ENCODE measurements around the gene ANGPTL4. TPM values are rescaled to one million over a fixed set of nuclear protein-coding genes. Genes with fewer than 3 reads are reported as not detected.

ANGPTL4 gene
- total and polyA plus RNA-seq, 2 of the 13 experiments (the other 11 are each of a cell fraction or from before 2014, with no cell fraction given), result 0.80 to 21.7 TPM

DNA sequence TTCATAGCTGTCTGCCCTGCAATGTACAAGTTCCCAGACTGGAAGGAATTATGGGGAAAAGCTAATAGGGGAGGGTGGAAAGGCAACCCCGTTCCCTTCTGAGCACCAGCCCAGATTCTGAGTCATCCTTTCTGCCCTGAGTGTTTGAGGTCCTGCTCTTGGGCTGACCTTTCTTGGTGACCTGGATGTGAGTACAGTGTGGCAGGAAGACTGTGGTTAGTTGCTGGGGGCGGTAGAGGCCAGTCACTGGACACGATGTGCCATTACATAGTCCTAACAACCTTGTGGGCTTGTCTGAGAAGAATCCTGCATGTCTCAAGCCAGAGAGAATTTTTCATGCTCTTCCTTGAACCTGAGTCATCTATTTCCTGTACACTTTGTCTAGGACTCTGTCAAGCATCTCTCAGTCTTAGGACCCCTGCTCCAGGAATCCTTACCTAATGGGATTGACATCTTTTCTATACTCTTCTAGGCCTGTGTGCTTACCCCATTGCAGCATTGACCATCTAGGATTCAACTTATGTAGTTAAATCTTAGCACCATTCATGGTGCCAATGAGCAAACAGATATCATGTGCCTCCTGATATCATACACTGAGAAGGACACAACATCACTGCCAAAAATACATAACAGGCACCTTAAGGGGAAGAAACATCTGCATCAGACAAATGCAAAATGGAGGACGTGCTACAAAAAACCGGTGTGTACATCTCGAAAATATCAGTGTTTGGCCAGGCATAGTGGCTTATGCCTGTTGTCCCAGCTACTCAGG, 8.1 kb upstream of the ANGPTL4 start (continued):
- TF ChIP-seq, protein P1, sequence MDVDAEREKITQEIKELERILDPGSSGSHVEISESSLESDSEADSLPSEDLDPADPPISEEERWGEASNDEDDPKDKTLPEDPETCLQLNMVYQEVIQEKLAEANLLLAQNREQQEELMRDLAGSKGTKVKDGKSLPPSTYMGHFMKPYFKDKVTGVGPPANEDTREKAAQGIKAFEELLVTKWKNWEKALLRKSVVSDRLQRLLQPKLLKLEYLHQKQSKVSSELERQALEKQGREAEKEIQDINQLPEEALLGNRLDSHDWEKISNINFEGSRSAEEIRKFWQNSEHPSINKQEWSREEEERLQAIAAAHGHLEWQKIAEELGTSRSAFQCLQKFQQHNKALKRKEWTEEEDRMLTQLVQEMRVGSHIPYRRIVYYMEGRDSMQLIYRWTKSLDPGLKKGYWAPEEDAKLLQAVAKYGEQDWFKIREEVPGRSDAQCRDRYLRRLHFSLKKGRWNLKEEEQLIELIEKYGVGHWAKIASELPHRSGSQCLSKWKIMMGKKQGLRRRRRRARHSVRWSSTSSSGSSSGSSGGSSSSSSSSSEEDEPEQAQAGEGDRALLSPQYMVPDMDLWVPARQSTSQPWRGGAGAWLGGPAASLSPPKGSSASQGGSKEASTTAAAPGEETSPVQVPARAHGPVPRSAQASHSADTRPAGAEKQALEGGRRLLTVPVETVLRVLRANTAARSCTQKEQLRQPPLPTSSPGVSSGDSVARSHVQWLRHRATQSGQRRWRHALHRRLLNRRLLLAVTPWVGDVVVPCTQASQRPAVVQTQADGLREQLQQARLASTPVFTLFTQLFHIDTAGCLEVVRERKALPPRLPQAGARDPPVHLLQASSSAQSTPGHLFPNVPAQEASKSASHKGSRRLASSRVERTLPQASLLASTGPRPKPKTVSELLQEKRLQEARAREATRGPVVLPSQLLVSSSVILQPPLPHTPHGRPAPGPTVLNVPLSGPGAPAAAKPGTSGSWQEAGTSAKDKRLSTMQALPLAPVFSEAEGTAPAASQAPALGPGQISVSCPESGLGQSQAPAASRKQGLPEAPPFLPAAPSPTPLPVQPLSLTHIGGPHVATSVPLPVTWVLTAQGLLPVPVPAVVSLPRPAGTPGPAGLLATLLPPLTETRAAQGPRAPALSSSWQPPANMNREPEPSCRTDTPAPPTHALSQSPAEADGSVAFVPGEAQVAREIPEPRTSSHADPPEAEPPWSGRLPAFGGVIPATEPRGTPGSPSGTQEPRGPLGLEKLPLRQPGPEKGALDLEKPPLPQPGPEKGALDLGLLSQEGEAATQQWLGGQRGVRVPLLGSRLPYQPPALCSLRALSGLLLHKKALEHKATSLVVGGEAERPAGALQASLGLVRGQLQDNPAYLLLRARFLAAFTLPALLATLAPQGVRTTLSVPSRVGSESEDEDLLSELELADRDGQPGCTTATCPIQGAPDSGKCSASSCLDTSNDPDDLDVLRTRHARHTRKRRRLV (CRISPR knock-in tag; IDR thresholded peaks at IDR 0.05), result no peak
- TF ChIP-seq, protein P2, sequence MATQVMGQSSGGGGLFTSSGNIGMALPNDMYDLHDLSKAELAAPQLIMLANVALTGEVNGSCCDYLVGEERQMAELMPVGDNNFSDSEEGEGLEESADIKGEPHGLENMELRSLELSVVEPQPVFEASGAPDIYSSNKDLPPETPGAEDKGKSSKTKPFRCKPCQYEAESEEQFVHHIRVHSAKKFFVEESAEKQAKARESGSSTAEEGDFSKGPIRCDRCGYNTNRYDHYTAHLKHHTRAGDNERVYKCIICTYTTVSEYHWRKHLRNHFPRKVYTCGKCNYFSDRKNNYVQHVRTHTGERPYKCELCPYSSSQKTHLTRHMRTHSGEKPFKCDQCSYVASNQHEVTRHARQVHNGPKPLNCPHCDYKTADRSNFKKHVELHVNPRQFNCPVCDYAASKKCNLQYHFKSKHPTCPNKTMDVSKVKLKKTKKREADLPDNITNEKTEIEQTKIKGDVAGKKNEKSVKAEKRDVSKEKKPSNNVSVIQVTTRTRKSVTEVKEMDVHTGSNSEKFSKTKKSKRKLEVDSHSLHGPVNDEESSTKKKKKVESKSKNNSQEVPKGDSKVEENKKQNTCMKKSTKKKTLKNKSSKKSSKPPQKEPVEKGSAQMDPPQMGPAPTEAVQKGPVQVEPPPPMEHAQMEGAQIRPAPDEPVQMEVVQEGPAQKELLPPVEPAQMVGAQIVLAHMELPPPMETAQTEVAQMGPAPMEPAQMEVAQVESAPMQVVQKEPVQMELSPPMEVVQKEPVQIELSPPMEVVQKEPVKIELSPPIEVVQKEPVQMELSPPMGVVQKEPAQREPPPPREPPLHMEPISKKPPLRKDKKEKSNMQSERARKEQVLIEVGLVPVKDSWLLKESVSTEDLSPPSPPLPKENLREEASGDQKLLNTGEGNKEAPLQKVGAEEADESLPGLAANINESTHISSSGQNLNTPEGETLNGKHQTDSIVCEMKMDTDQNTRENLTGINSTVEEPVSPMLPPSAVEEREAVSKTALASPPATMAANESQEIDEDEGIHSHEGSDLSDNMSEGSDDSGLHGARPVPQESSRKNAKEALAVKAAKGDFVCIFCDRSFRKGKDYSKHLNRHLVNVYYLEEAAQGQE (IDR thresholded peaks at IDR 0.05; ENCODE audit: borderline replicate concordance in 1 of 2, low read depth in 1 of 2, low read length in 2 of 2), result no peak
- TF ChIP-seq, protein P3, sequence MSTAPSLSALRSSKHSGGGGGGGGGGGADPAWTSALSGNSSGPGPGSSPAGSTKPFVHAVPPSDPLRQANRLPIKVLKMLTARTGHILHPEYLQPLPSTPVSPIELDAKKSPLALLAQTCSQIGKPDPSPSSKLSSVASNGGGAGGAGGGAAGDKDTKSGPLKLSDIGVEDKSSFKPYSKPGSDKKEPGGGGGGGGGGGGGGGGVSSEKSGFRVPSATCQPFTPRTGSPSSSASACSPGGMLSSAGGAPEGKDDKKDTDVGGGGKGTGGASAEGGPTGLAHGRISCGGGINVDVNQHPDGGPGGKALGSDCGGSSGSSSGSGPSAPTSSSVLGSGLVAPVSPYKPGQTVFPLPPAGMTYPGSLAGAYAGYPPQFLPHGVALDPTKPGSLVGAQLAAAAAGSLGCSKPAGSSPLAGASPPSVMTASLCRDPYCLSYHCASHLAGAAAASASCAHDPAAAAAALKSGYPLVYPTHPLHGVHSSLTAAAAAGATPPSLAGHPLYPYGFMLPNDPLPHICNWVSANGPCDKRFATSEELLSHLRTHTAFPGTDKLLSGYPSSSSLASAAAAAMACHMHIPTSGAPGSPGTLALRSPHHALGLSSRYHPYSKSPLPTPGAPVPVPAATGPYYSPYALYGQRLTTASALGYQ (CRISPR knock-in tag; IDR thresholded peaks at IDR 0.05), result no peak
- TF ChIP-seq ZNF431 (CRISPR knock-in tag; IDR thresholded peaks at IDR 0.05; ENCODE audit: borderline replicate concordance, low read depth), result no peak
- peak; percentile 22; the same call in 1 of the 2 replicates for TF ChIP-seq ZNF644 (CRISPR knock-in tag; IDR thresholded peaks at IDR 0.05; ENCODE audit: low read depth)
- TF ChIP-seq HDAC2 (CRISPR knock-in tag; IDR thresholded peaks at IDR 0.05), result peak; percentile 68; the same call in 1 of the 2 replicates
- TF ChIP-seq TCF7L2 (IDR thresholded peaks at IDR 0.05; ENCODE audit: low read depth, low read length), result no peak
- TF ChIP-seq, protein P4, sequence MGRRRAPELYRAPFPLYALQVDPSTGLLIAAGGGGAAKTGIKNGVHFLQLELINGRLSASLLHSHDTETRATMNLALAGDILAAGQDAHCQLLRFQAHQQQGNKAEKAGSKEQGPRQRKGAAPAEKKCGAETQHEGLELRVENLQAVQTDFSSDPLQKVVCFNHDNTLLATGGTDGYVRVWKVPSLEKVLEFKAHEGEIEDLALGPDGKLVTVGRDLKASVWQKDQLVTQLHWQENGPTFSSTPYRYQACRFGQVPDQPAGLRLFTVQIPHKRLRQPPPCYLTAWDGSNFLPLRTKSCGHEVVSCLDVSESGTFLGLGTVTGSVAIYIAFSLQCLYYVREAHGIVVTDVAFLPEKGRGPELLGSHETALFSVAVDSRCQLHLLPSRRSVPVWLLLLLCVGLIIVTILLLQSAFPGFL (CRISPR knock-in tag; IDR thresholded peaks at IDR 0.05), result no peak
- no peak for TF ChIP-seq ZNF776 (CRISPR knock-in tag; IDR thresholded peaks at IDR 0.05)
- peak; percentile 52 for TF ChIP-seq XRCC5 (optimal IDR thresholded peaks at IDR 0.05; ENCODE audit: low read length)
- no peak for TF ChIP-seq POLR2A (IDR thresholded peaks at IDR 0.05; ENCODE audit: insufficient read depth in 1 of 2, low read depth in 2 of 2, low read length in 2 of 2)
- TF ChIP-seq NR2F2 (IDR thresholded peaks at IDR 0.05; ENCODE audit: borderline replicate concordance, low read depth), result peak; percentile 68
